ENCODE data around the gene HDGFL2.
"Not testable (repeated sequence)": the region's sequence is repeated elsewhere in the genome, so short reads cannot be mapped to it uniquely, and the experiment has no call there.

The HDGFL2 gene

DNA sequence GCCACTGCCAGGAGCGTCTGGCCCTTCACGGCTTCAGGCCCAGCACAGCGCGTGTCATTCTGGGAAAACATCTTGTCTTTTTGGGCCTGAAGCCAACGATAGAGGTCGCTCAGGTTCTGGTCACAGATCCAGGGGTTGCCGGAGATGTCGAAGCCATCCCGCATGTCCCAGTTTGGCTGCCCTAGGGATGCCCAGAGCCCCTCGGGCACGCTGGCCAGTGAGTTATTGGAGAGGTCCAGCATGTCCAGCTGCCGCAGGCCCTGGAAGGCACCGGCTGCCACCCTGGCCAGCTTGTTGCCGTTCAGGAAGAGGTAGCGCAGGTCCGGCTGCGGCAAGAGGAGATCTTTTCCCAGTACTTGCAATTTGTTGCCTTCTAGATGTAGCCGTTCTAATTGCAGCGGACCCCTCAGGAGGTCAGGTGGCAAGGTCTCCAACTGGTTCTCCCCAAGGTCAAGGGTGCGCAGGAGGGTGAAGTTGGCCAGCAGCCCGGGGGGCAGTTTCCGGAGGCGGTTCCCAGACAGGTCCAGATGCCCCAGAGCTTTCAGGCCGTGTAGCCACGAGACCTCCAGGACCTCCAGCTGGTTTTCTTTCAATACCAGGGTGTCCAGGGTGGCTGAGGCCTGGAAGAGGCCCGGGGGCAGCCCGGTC lies 66.0 kb downstream of the HDGFL2 start:
- DNase-seq = no peak

DNA sequence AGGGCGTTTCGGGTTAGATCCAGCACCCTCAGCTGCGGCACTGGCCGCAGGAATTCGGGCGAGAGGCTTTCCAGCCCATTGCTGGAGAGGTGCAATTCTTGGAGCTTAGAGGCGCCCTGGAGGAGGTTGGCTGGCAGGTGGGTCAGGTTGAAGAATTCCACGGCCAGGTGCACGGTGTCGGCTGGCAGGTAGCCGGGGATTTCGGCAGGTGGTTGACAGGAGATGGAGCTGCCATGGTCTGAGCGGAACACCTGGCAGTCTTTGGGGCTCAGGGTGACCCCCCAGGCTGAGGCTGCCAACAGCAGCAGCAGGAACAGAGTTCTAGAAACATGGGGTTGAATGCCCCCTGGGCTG lies 66.5 kb downstream of the HDGFL2 start:
- DNase-seq = no peak

GRCh38 chr19:4539169-4539692 lies 67.1 kb downstream of the HDGFL2 start:
- DNase-seq = no peak

DNA sequence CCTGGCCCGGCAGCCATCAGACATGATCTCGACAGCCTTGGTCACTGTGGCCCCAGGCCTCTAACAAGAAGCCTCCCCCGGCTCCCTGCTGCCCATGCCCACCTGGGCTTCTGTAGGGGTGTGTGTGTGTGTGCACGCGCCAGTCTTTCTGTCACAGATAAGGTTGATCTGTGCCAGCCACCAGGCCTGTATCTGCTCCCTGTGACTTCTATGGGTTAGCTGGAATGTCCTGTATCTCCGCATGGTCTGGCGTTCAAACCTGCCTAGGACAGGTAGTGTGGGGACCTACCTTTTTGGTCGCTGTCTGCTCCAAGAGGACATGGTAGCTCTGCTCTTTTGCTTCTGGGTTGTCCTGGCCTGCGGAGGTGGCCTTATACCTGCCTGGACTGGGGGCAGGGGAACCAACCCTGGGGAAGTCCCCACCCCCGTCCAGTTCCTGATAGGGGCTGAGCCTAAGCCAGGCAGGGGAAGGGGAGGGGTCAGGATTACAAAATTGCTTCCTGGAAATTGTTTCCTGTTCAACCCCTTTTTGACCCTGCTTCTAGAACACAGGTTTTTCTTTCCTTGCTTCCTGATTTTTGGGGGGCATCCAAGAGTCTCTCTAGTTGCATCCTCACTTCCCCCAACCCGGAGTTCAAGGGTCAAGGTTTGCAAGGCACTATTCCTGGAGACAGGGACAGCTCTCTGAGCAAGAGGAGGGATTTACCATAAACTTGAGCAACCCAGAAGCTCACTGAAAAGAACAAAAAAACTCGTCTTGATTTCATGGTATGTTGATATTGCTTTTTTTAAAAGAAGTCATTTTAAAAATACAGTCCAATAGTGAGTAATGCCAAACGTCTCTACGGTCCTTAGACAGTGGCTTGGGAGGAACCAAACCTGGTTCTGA lies 67.8 kb downstream of the HDGFL2 start, which contains the start of gene LRG1:
TSS of gene LRG1 (minus strand) at position 344 of the 889 bp plus-strand sequence. CDS start at position 321, 23 bp downstream.
- DNase-seq = no peak

DNA sequence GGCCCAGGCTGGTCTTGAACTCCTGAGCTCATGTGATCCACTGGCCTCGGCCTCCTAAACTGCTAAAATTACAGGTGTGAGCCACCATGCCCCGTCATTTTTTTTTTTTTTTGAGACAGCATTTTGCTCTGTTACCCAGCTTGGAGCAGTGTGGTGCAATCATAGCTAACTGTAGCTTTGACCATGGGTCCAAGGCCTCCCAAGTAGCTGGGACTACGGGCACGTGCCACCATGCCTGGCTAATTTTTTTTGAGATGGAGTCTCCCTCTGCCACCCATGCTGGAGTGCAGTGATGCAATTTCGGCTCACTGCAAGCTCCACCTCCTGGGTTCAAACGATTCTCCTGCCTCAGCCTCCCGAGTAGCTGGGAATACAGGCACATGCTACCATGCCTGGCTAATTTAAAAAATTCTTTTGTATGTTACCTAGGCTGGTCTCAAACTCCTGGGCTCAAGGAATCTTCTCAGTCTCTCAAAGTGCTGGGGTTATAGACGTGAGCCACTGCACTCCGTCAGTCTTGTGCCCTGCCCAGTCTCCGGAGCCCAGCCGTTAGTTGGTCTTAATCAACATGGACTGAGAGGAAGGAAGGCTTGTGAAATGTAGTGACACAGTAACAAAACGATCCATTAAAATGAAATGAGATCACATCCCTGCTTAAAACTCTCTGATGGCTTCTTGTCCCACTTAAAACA lies 69.2 kb downstream of the HDGFL2 start:
- no peak for DNase-seq

GRCh38 chr19:4541806-4542145 lies 69.7 kb downstream of the HDGFL2 start:
- not testable (repeated sequence) for DNase-seq

DNA sequence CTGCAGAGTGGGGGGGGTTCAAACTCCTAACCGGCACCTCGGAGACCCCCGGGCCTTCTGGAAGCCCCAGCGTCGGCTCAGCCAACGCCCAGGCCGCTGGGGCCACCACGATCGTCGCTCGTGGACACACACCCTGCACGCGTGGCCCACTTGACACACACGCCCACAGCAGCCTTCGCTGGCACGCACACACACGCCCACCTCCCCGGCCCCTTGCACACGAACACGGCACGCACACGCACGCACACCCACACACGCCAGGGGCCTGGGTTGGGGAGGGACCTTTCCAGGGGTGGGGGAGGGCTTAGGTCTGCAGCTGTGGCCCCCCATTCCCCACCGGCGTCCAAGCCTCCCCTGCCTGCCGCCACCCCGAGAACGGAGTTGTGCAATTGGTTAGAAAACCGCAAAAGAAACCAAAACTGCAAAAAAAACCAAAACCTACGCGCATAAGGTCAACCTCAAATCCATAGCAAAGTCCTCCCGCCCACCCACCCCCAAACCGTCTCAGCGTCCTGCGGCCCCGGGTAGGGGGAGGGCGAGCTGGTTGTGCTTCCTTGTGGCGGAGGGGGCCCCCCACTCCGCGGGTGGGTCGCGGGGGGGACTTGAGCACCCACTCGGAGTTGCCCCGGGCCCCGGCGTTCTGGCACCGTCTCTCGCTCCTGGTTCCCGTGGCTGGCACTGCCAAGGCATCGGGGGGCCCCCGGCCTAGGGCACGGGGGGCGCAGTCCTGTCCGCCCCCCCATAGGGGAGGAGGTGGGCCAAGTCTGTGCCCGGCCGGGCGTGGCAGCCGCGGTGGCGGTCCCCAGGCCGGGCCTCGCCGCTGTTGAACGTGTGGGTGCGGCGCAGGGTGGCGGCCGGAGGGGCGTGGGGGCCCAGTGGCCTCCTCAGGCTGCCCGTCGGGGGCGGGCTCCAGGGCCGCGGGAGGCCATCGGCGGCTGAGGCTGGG lies 71.1 kb downstream of the HDGFL2 start:
- DNase-seq = no peak

DNA sequence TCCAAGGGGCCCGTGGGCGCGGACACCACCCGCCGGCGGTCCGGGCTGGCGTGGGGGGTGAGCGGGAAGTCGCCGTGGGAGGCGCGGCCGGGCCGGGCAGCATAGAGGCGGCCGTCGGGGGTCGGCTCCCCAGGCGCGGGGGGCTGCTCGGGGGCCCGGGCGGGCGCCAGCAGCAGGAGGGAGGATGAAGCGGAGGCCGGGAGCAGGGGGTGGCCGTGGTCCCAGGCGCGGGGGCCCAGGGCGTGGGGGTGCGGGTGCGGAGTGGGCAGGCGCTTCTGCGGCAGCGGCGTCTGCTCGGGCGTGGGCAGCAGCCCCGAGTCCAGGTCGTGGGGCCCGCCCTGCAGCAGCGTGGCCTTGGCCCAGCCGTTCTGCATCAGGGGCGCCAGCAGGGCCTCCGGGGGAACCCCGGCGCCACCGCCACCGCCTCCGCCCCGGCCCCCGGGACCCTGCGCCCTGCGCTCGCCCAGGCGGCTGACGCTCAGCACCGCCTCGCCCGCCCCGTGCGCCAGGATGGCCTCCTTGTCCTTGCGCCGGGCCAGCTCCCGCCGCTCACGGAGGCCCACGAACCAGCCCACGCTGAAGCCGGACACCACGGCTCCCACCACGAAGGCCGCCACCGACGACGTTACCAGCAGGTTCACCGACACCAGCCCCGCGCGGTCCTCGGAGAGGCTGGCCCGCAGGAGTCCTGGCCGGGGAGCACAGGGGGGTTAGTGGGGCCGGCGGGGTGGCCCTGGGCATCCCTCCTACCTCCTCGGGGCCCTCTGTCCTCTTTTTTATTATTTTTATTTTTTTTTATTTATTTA lies 71.9 kb downstream of the HDGFL2 start:
- DNase-seq = no peak

DNA sequence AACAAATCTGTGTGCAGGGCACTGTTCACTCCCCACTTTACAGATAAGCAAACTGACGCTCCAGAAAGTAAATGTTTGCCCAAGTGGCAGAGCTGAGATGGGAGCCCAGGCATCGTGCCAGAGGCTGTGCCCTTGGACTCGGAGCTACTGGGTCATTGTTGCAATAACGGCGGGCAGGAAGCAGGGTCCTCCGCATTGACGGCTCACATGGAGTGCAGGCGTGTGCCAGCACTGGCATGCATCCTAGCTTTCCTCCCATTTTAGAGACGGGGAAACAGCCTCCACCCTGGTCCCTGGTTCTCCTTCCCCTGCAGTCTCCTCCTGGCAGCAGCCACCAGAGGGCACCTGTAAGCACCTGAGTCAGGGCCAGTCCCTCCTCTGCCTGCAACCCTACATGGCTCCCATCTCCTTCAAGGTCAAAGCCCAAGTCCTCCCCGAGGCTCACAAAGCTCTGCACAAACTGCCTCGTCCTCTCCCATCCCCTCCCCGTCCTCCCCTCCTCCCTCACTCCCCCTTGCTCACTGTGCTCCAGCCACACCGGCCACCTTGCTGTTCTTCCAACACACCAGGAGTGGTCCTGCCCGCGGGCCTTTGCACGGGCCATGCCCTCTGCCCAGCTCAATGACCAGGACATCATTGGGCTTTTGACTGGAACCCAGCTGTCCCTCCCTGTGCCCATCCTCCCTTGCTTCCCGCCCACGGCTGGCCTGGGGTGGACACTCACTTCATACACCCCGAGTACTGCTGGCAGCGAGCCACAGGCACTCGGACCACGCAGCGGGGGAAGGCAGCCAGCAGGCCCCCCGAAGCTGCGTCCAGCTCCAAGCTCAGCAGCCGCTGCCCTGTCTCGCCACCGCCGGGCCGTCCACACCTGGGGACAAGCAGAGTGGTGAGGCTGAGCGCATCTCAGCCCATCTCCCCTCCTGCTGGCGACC lies 75.5 kb downstream of the HDGFL2 start:
- DNase-seq = peak; percentile 30

- no peak for DNase-seq
These were observed 76.1 kb downstream of the HDGFL2 start for GRCh38 chr19:4548238-4548584.

DNA sequence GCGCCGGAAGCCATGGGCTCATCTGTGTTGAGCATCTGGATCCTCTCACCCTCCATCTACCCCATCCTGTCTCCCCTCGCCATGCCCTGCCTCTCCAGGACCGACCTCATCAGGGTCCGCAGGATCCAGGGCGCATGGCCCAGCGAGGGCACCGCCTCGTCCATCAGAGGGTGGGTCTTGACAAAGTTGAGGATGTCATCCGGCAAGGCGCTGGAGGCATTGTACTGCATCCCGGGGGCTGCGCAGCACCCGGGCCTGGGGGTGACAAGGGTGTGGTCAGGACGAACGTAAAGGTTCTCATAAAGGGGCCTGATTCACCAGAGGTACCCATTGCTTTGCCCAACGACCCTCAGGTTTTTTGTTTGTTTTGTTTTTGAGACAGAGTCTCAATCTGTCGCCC lies 77.9 kb downstream of the HDGFL2 start:
- no peak for DNase-seq

DNA sequence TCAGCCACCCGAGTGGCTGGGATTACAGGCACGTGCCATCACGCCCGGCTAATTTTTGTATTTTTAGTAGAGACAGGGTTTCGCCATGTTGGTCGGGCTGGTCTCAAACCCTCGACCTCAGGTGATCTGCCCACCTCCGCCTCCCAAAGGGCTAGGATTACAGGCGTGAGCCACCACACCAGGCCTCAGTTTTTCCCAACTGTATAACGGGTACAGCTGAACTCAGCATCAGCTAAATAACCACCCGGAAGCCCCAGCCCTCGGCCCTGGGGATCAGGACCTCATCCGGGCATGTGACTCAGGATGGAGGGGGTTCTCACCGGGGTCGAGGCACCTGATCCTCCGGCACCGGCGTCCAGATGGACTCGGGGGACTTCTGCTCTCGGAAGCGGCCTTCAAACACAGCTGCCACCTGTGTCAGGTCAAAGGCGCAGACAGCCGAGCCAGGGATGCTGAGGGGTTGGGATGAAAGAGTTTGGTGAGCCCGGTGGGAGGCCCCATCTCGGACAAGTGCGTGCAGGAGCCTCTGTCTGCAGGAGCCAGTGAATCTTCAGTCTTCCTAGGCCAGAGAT lies 78.5 kb downstream of the HDGFL2 start:
- DNase-seq = no peak
